IMR-90 (cell line): Measurements from ENCODE around the gene KCNQ1. TPM values are rescaled to one million over a fixed set of nuclear protein-coding genes. Genes with fewer than 3 reads are reported as not detected.

ENCODE experiments used
- ATAC-seq: fragments of 200-7000 bp; cut with Tn5 transposase; 2 replicates; pipeline ENCODE4 v1.9.1; 2020; ENCODE audit warnings: low read depth, mild to moderate bottlenecking, moderate library complexity
- BruUV-seq: library from RNA; stranded (reverse); fragments of 400-500 nt; replicated peaks from 2 replicates; lab custom pipeline; 2021; lab: Mats Ljungman, UMichigan
- CTCF ChIA-PET: fragments of 300-600 bp; formaldehyde crosslinking; extraction: SDS; loops from one replicate; lab custom pipeline; 2021; ENCODE audit warnings: antibody characterized with exemption; lab: Yijun Ruan, JAX
- POLR2A ChIA-PET: fragments of 300-600 bp; sonication (Branson Sonifier 250); formaldehyde crosslinking; loops from one replicate; lab custom pipeline; 2022; ENCODE audit warnings: antibody characterized with exemption; ENCODE audit not compliant: unreplicated experiment; lab: Charles Lee
- DNase-seq: peaks from one replicate; pipeline ENCODE4 v3.0.0; 2013
- H2AFZ ChIP-seq: replicated peaks from 2 replicates; pipeline ENCODE3; 2013; ENCODE audit warnings: low read length, mild to moderate bottlenecking; ENCODE audit not compliant: poor library complexity
- H2AK5ac ChIP-seq: 2 replicates; pipeline ENCODE4 v1.6.1; 2013; ENCODE audit warnings: low read depth, low read length, inconsistent platforms
- H2AK9ac ChIP-seq: replicated peaks from 2 replicates; pipeline ENCODE3; 2013; ENCODE audit warnings: mild to moderate bottlenecking, low read depth, low read length, moderate library complexity; ENCODE audit not compliant: poor library complexity
- H2BK120ac ChIP-seq: 2 replicates; pipeline ENCODE4 v1.6.1; 2013; ENCODE audit warnings: low read depth, low read length, inconsistent platforms
- H2BK15ac ChIP-seq: 3 replicates; pipeline ENCODE4 v1.6.1; 2013; ENCODE audit warnings: low read depth, low read length, inconsistent platforms
- H2BK20ac ChIP-seq: 2 replicates; pipeline ENCODE4 v1.6.1; 2013; ENCODE audit warnings: low read depth, mild to moderate bottlenecking, inconsistent platforms, low read length, moderate library complexity
- H2BK5ac ChIP-seq: 2 replicates; pipeline ENCODE4 v1.6.1; 2013; ENCODE audit warnings: mild to moderate bottlenecking, low read depth, low read length, inconsistent platforms; ENCODE audit not compliant: poor library complexity, severe bottlenecking
- H3K14ac ChIP-seq: replicated peaks from 2 replicates; pipeline ENCODE4 v1.6.1; 2013; ENCODE audit warnings: low read depth, low read length, inconsistent platforms
- H3K18ac ChIP-seq: 2 replicates; pipeline ENCODE4 v1.6.1; 2013; ENCODE audit warnings: low read depth, low read length, control low read depth
- H3K23ac ChIP-seq: 2 replicates; pipeline ENCODE4 v1.6.1; 2013; ENCODE audit warnings: low read depth, low read length, inconsistent platforms
- H3K27ac ChIP-seq: 2 replicates; pipeline ENCODE4 v1.5.1; 2013; ENCODE audit warnings: mild to moderate bottlenecking, control low read depth, low read length; ENCODE audit not compliant: insufficient read depth
- H3K27me3 ChIP-seq: 2 replicates; pipeline ENCODE4 v1.6.1; 2013; ENCODE audit warnings: low read length; ENCODE audit not compliant: control insufficient read depth, insufficient read depth
- H3K36me3 ChIP-seq: 2 replicates; pipeline ENCODE4 v1.6.1; 2013; ENCODE audit warnings: low read length, mixed read lengths; ENCODE audit not compliant: control insufficient read depth, insufficient read depth
- H3K4ac ChIP-seq: 2 replicates; pipeline ENCODE4 v1.6.1; 2013; ENCODE audit warnings: low read depth, low read length, inconsistent platforms
- H3K4me1 ChIP-seq: 2 replicates; pipeline ENCODE4 v1.6.1; 2013; ENCODE audit warnings: low read length, mixed read lengths; ENCODE audit not compliant: control insufficient read depth, insufficient read depth
- H3K4me2 ChIP-seq: 2 replicates; pipeline ENCODE4 v1.6.1; 2013; ENCODE audit warnings: low read depth, mild to moderate bottlenecking, control low read depth, low read length, moderate library complexity
- H3K4me3 ChIP-seq: 2 replicates; pipeline ENCODE4 v1.5.1; 2013; ENCODE audit warnings: low read depth, mild to moderate bottlenecking, control low read depth, low read length, moderate library complexity; ENCODE audit not compliant: insufficient read depth
- H3K56ac ChIP-seq: 2 replicates; pipeline ENCODE4 v1.6.1; 2013; ENCODE audit warnings: low read length, inconsistent platforms; ENCODE audit not compliant: insufficient read depth; ENCODE audit errors: extremely low read depth
- H3K79me1 ChIP-seq, 2 experiments: 2 replicates each; pipeline ENCODE4 v1.6.1; 2013; ENCODE audit warnings: low read length in 2 of 2, inconsistent platforms in 1 of 2, low read depth in 1 of 2
- H3K9ac ChIP-seq: 2 replicates; pipeline ENCODE4 v1.6.1; 2013; ENCODE audit warnings: low read depth, low read length, control low read depth
- H3K9me1 ChIP-seq: 2 replicates; pipeline ENCODE4 v1.6.1; 2013; ENCODE audit warnings: low read length, inconsistent platforms; ENCODE audit not compliant: insufficient read depth
- H3K9me3 ChIP-seq: 2 replicates; pipeline ENCODE4 v1.6.1; 2013; ENCODE audit warnings: low read length; ENCODE audit not compliant: control insufficient read depth, insufficient read depth
- H4K20me1 ChIP-seq: 2 replicates; pipeline ENCODE4 v1.6.1; 2013; ENCODE audit warnings: low read length, inconsistent platforms; ENCODE audit not compliant: insufficient read depth
- H4K5ac ChIP-seq: 2 replicates; pipeline ENCODE4 v1.6.1; 2013; ENCODE audit warnings: mild to moderate bottlenecking, low read depth, low read length, control low read depth
- H4K8ac ChIP-seq, 2 experiments: 2 replicates each; pipeline ENCODE4 v1.6.1; 2013; ENCODE audit warnings: low read depth in 2 of 2, low read length in 2 of 2, control low read depth in 1 of 2, inconsistent platforms in 1 of 2
- H4K91ac ChIP-seq: 2 replicates; pipeline ENCODE4 v1.6.1; 2013; ENCODE audit warnings: low read depth, low read length, inconsistent platforms; ENCODE audit not compliant: insufficient read depth
- CEBPB ChIP-seq: IDR thresholded peaks from 2 replicates; pipeline ENCODE4 v1.6.1; 2012; ENCODE audit warnings: low read depth, low read length, improper control_type of control experiment
- CTCF ChIP-seq: conservative IDR thresholded peaks from 2 replicates; pipeline ENCODE4 v1.5.1; 2012; ENCODE audit warnings: mild to moderate bottlenecking, low read depth, low read length, improper control_type of control experiment
- FOS ChIP-seq: fragments of 150-350 bp; IDR thresholded peaks from 2 replicates; pipeline ENCODE4 v1.6.1; 2016; ENCODE audit warnings: low read depth, low read length
- MAZ ChIP-seq: IDR thresholded peaks from 2 replicates; pipeline ENCODE4 v1.6.1; 2012; ENCODE audit warnings: low read depth, mild to moderate bottlenecking, low read length, improper control_type of control experiment, moderate library complexity, borderline replicate concordance
- RAD21 ChIP-seq: IDR thresholded peaks from 2 replicates; pipeline ENCODE4 v1.6.1; 2012; ENCODE audit warnings: low read length, improper control_type of control experiment
- SMC3 ChIP-seq: fragments of 150-350 bp; IDR thresholded peaks from 2 replicates; pipeline ENCODE4 v1.6.1; 2016; ENCODE audit warnings: low read depth, mild to moderate bottlenecking, antibody characterized with exemption, low read length, moderate library complexity
- WGBS, 2 experiments: methylation state at CpG; one replicate each; pipeline versions ENCODE4 v1.1.5 to v1.1.7; 2013; ENCODE audit warnings: missing lambda C conversion rate in 2 of 2; ENCODE audit not compliant: insufficient read length in 1 of 2; ENCODE audit errors: extremely low coverage in 2 of 2; 5-methylcytosine and 5-hydroxymethylcytosine counted together
- dilution Hi-C: fragments of 300-500 bp; cut with HindIII; formaldehyde crosslinking; loops from one replicate; pipeline ENCODE4 v1.14.3; 2018; ENCODE audit warnings: low sequenced_read_pairs; ENCODE audit not compliant: unreplicated experiment
- in situ Hi-C: fragments of 300-500 bp; cut with MboI; formaldehyde crosslinking; loops from 3 replicates; pipeline ENCODE4 v1.14.3; 2019; ENCODE audit warnings: low sequenced_read_pairs, inconsistent platforms, mixed read lengths
- intact Hi-C: fragments of 100-400 bp; cut with micrococcal nuclease; formaldehyde crosslinking; loops from 2 replicates; pipeline ENCODE4 v1.10.0; 2022
- polyA plus RNA-seq, 3 experiments: library from polyadenylated mRNA; depleted of rRNA; stranded (reverse); fragments of >200 nt; gene quantifications; 2 replicates each; pipeline ENCODE4 v1.2.3, GENCODE V29; 2012; ENCODE audit warnings: low replicate concordance in 1 of 3
- total RNA-seq: library from RNA; depleted of rRNA; stranded (reverse); fragments of >200 nt; gene quantifications from 2 replicates; pipeline ENCODE4 v1.2.3, GENCODE V29; 2012

The KCNQ1 gene
- total and polyA plus RNA-seq, 2 of the 4 experiments (the other 2 are of a cell fraction) = 0.07 TPM; not detected in 1

- intact Hi-C loops = loop anchor here (2.0 to 5.0 kb wide), 2 partner anchors 225 to 463 kb away; partner anchors contain the start of gene NAP1L4
- Histone ChIP-seq H3K9me1 (peaks cover 3% of the 10 kb centered on the region), H3K14ac (no peak overlapping the region), H2BK20ac (no peak overlapping the region), H3K18ac (no peak overlapping the region), H4K20me1 (no peaks in the 10 kb centered on the region), H2AFZ (no peak overlapping the region), H2AK5ac (no peak overlapping the region), H3K23ac (no peak overlapping the region), H3K27me3 (peaks cover 31% of the 10 kb centered on the region), H2AK9ac (no peak overlapping the region), H4K5ac (no peak overlapping the region), H2BK15ac (no peak overlapping the region), H2BK5ac (no peak overlapping the region), H3K79me1 (no peaks in the 10 kb centered on the region), H3K9me3 (no peaks in the 10 kb centered on the region), H3K56ac (no peak overlapping the region), H3K4ac (no peak overlapping the region), H3K4me3 (no peak overlapping the region), H4K8ac (no peak overlapping the region), H3K36me3 (no peaks in the 10 kb centered on the region), H4K91ac (no peak overlapping the region), H3K4me2 (no peak overlapping the region), H3K4me1 (peaks cover 14% of the 10 kb centered on the region), H2BK120ac (no peak overlapping the region), H3K27ac (no peak overlapping the region), H3K9ac (no peak overlapping the region)
- WGBS, 2 experiments = 79% methylated on average over 2 of the region's 14 CpGs; no CpG with 5 or more reads in 1 of the 2 experiments
- no TSS peak for BruUV-seq
- TF ChIP-seq FOS (no peak), RAD21 (no peak), CEBPB (no peak), SMC3 (no peak), CTCF (no peak), MAZ (no peak)
- ChIA-PET CTCF (no interaction called here), POLR2A (no interaction called here)
- in situ Hi-C loops = loop anchor here (5.0 kb wide), 2 partner anchors 102 to 358 kb away; partner anchors contain the start of gene CDKN1C
- DNase-seq (no peak), ATAC-seq (no peak)
- dilution Hi-C loops = no loop called here
Observed at GRCh38 chr11:2529636-2530035, 84.8 kb downstream of the KCNQ1 start.
